HG03520 (cell line): ENCODE results near the gene GRIN2A.
"Not testable (repeated sequence)": the region's sequence is repeated elsewhere in the genome, so short reads cannot be mapped to it uniquely, and the experiment has no call there.

Source experiments
- ATAC-seq: cut with Tn5 transposase; IDR thresholded peaks from one replicate; pipeline ENCODE4 v1.9.1; 2021; ENCODE audit warnings: mild to moderate bottlenecking, moderate library complexity; ENCODE audit not compliant: unreplicated experiment

The GRIN2A gene

GRCh38 chr16:9932000-9932399 is 250.2 kb downstream of the GRIN2A start:
- no peak for ATAC-seq

- no peak for ATAC-seq
Observed at GRCh38 chr16:9929836-9930235, 252.4 kb downstream of the GRIN2A start.

- no peak for ATAC-seq
Observed at GRCh38 chr16:9929313-9929712, 252.9 kb downstream of the GRIN2A start.

GRCh38 chr16:9922441-9922840 is 259.8 kb downstream of the GRIN2A start:
- no peak for ATAC-seq

- no peak for ATAC-seq
Observed at GRCh38 chr16:9921997-9922396, 260.2 kb downstream of the GRIN2A start.

GRCh38 chr16:9919460-9919859 is 262.8 kb downstream of the GRIN2A start:
- ATAC-seq: no peak

GRCh38 chr16:9917691-9918090 is 264.5 kb downstream of the GRIN2A start:
- no peak for ATAC-seq

- ATAC-seq: no peak
Observed at GRCh38 chr16:9913604-9914326, 268.5 kb downstream of the GRIN2A start.

- ATAC-seq: no peak
Observed at GRCh38 chr16:9911989-9912388, 270.2 kb downstream of the GRIN2A start.

GRCh38 chr16:9911231-9911630 is 271.0 kb downstream of the GRIN2A start:
- ATAC-seq: no peak

GRCh38 chr16:9909072-9909825 is 273.0 kb downstream of the GRIN2A start:
- no peak for ATAC-seq

GRCh38 chr16:9908613-9909012 is 273.6 kb downstream of the GRIN2A start:
- ATAC-seq: no peak

- ATAC-seq: no peak
Observed at GRCh38 chr16:9907752-9908151, 274.5 kb downstream of the GRIN2A start.

- ATAC-seq: no peak
Observed at GRCh38 chr16:9906218-9906617, 276.0 kb downstream of the GRIN2A start.

GRCh38 chr16:9904526-9904925 is 277.7 kb downstream of the GRIN2A start:
- no peak for ATAC-seq

- ATAC-seq: no peak
Observed at GRCh38 chr16:9900576-9900975, 281.7 kb downstream of the GRIN2A start.

GRCh38 chr16:9898555-9898954 is 283.7 kb downstream of the GRIN2A start:
- no peak for ATAC-seq

- ATAC-seq: no peak
Observed at GRCh38 chr16:9898124-9898523, 284.1 kb downstream of the GRIN2A start.

GRCh38 chr16:9895817-9896216 is 286.4 kb downstream of the GRIN2A start:
- ATAC-seq: no peak

GRCh38 chr16:9885876-9886275 is 296.4 kb downstream of the GRIN2A start:
- no peak for ATAC-seq

GRCh38 chr16:9885467-9885866 is 296.8 kb downstream of the GRIN2A start:
- ATAC-seq: no peak

GRCh38 chr16:9875981-9876380 is 306.2 kb downstream of the GRIN2A start:
- ATAC-seq: not testable (repeated sequence)
